ENCODE results near the gene NNT. TPM values are rescaled to one million over a fixed set of nuclear protein-coding genes. Genes with fewer than 3 reads are reported as not detected.
"Not testable (repeated sequence)": the region's sequence is repeated elsewhere in the genome, so short reads cannot be mapped to it uniquely, and the experiment has no call there.

Gene NNT
- total and polyA plus RNA-seq, 4 donors, result 73.0 to 137 (median 88.6) TPM

- not testable (repeated sequence) for H3K4me3 ChIP-seq (ENCODE audit: low read depth, low read length); H3K27me3 ChIP-seq (ENCODE audit: control insufficient read depth, insufficient read depth, low read length); H3K4me1 ChIP-seq (ENCODE audit: control insufficient read depth, insufficient read depth, low read length); H3K9me3 ChIP-seq (ENCODE audit: control insufficient read depth, insufficient read depth, low read length); H3K27ac ChIP-seq (ENCODE audit: low read depth, low read length); DNase-seq (ENCODE audit: low read depth in 4 of 6, low spot score in 6 of 6); H3K36me3 ChIP-seq (ENCODE audit: control insufficient read depth, insufficient read depth, low read length)
- WGBS (ENCODE audit: insufficient coverage), result no CpG with 5 or more reads among the region's 1 CpG
These were observed 103.6 kb downstream of the NNT start for GRCh38 chr5:43706576-43706975.

- WGBS (ENCODE audit: insufficient coverage), result 72% methylated on average over 2 of the region's 6 CpGs
- H3K9me3 ChIP-seq (ENCODE audit: control insufficient read depth, insufficient read depth, low read length), result no peaks in the 10 kb centered on the region
- H3K36me3 ChIP-seq (ENCODE audit: control insufficient read depth, insufficient read depth, low read length), result no peaks in the 10 kb centered on the region
- no peak overlapping the region for H3K27ac ChIP-seq (ENCODE audit: low read depth, low read length)
- H3K27me3 ChIP-seq (ENCODE audit: control insufficient read depth, insufficient read depth, low read length), result no peaks in the 10 kb centered on the region
- DNase-seq (ENCODE audit: low read depth in 4 of 6, low spot score in 6 of 6), result no peak
- no peak overlapping the region for H3K4me3 ChIP-seq (ENCODE audit: low read depth, low read length)
- no peaks in the 10 kb centered on the region for H3K4me1 ChIP-seq (ENCODE audit: control insufficient read depth, insufficient read depth, low read length)
These were observed 108.5 kb downstream of the NNT start for GRCh38 chr5:43711496-43711895.

GRCh38 chr5:43712081-43712480 is 109.1 kb downstream of the NNT start:
- no peaks in the 10 kb centered on the region for H3K9me3 ChIP-seq (ENCODE audit: control insufficient read depth, insufficient read depth, low read length)
- no peak overlapping the region for H3K4me3 ChIP-seq (ENCODE audit: low read depth, low read length)
- no peaks in the 10 kb centered on the region for H3K4me1 ChIP-seq (ENCODE audit: control insufficient read depth, insufficient read depth, low read length)
- H3K36me3 ChIP-seq (ENCODE audit: control insufficient read depth, insufficient read depth, low read length), result no peaks in the 10 kb centered on the region
- no peaks in the 10 kb centered on the region for H3K27me3 ChIP-seq (ENCODE audit: control insufficient read depth, insufficient read depth, low read length)
- no peak for DNase-seq (ENCODE audit: low read depth in 4 of 6, low spot score in 6 of 6)
- no peak overlapping the region for H3K27ac ChIP-seq (ENCODE audit: low read depth, low read length)
- WGBS (ENCODE audit: insufficient coverage), result no CpG with 5 or more reads among the region's 3 CpGs

GRCh38 chr5:43719783-43720182 is 116.8 kb downstream of the NNT start:
- H3K4me3 ChIP-seq (ENCODE audit: low read depth, low read length); DNase-seq (ENCODE audit: low read depth in 4 of 6, low spot score in 6 of 6); H3K9me3 ChIP-seq (ENCODE audit: control insufficient read depth, insufficient read depth, low read length); H3K27me3 ChIP-seq (ENCODE audit: control insufficient read depth, insufficient read depth, low read length); H3K36me3 ChIP-seq (ENCODE audit: control insufficient read depth, insufficient read depth, low read length); H3K27ac ChIP-seq (ENCODE audit: low read depth, low read length); H3K4me1 ChIP-seq (ENCODE audit: control insufficient read depth, insufficient read depth, low read length): not testable (repeated sequence)
- no CpG with 5 or more reads among the region's 3 CpGs for WGBS (ENCODE audit: insufficient coverage)

GRCh38 chr5:43728581-43728980 is 125.6 kb downstream of the NNT start:
- no peaks in the 10 kb centered on the region for H3K27me3 ChIP-seq (ENCODE audit: control insufficient read depth, insufficient read depth, low read length)

GRCh38 chr5:43729846-43730478 is 127.0 kb downstream of the NNT start:
- DNase-seq (ENCODE audit: low read depth in 4 of 6, low spot score in 6 of 6), result peak in 5 of 6 donors; percentile 7 to 73 (median 15)
- WGBS (ENCODE audit: insufficient coverage), result no CpG with 5 or more reads among the region's 2 CpGs
- H3K9me3 ChIP-seq (ENCODE audit: control insufficient read depth, insufficient read depth, low read length), result no peaks in the 10 kb centered on the region
- H3K36me3 ChIP-seq (ENCODE audit: control insufficient read depth, insufficient read depth, low read length), result no peaks in the 10 kb centered on the region
- H3K27me3 ChIP-seq (ENCODE audit: control insufficient read depth, insufficient read depth, low read length), result no peaks in the 10 kb centered on the region
- no peak overlapping the region for H3K27ac ChIP-seq (ENCODE audit: low read depth, low read length)
- no peaks in the 10 kb centered on the region for H3K4me1 ChIP-seq (ENCODE audit: control insufficient read depth, insufficient read depth, low read length)
- no peak overlapping the region for H3K4me3 ChIP-seq (ENCODE audit: low read depth, low read length)

More at GRCh38 chr5:43728581-43728980, 125.6 kb downstream of the NNT start:
- Histone ChIP-seq H3K4me1 (ENCODE audit: control insufficient read depth, insufficient read depth, low read length) (no peaks in the 10 kb centered on the region), H3K9me3 (ENCODE audit: control insufficient read depth, insufficient read depth, low read length) (no peaks in the 10 kb centered on the region), H3K36me3 (ENCODE audit: control insufficient read depth, insufficient read depth, low read length) (no peaks in the 10 kb centered on the region), H3K4me3 (ENCODE audit: low read depth, low read length) (no peak overlapping the region), H3K27ac (ENCODE audit: low read depth, low read length) (no peak overlapping the region)
- DNase-seq (ENCODE audit: low read depth in 4 of 6, low spot score in 6 of 6), result no peak
- WGBS (ENCODE audit: insufficient coverage), result no CpG with 5 or more reads among the region's 3 CpGs

GRCh38 chr5:43730832-43731342 is 127.9 kb downstream of the NNT start:
- no peak for DNase-seq (ENCODE audit: low read depth in 4 of 6, low spot score in 6 of 6)

GRCh38 chr5:43731573-43731972 is 128.6 kb downstream of the NNT start:
- H3K9me3 ChIP-seq (ENCODE audit: control insufficient read depth, insufficient read depth, low read length), result no peaks in the 10 kb centered on the region
- WGBS (ENCODE audit: insufficient coverage), result no CpG with 5 or more reads among the region's 1 CpG
- no peak overlapping the region for H3K4me3 ChIP-seq (ENCODE audit: low read depth, low read length)
- H3K27ac ChIP-seq (ENCODE audit: low read depth, low read length), result no peak overlapping the region
- H3K36me3 ChIP-seq (ENCODE audit: control insufficient read depth, insufficient read depth, low read length), result no peaks in the 10 kb centered on the region
- DNase-seq (ENCODE audit: low read depth in 4 of 6, low spot score in 6 of 6), result no peak
- H3K4me1 ChIP-seq (ENCODE audit: control insufficient read depth, insufficient read depth, low read length), result no peaks in the 10 kb centered on the region
- H3K27me3 ChIP-seq (ENCODE audit: control insufficient read depth, insufficient read depth, low read length), result no peaks in the 10 kb centered on the region

More at GRCh38 chr5:43730832-43731342, 127.9 kb downstream of the NNT start:
- H3K27ac ChIP-seq (ENCODE audit: low read depth, low read length), result no peak overlapping the region
- no peaks in the 10 kb centered on the region for H3K36me3 ChIP-seq (ENCODE audit: control insufficient read depth, insufficient read depth, low read length)
- no peaks in the 10 kb centered on the region for H3K4me1 ChIP-seq (ENCODE audit: control insufficient read depth, insufficient read depth, low read length)
- no peaks in the 10 kb centered on the region for H3K9me3 ChIP-seq (ENCODE audit: control insufficient read depth, insufficient read depth, low read length)
- no peaks in the 10 kb centered on the region for H3K27me3 ChIP-seq (ENCODE audit: control insufficient read depth, insufficient read depth, low read length)
- no peak overlapping the region for H3K4me3 ChIP-seq (ENCODE audit: low read depth, low read length)
- WGBS (ENCODE audit: insufficient coverage), result no CpG with 5 or more reads among the region's 2 CpGs

GRCh38 chr5:43745923-43746548 is 143.1 kb downstream of the NNT start:
- WGBS (ENCODE audit: insufficient coverage), result 96% methylated on average over 31 of the region's 32 CpGs

GRCh38 chr5:43750809-43751208 is 147.8 kb downstream of the NNT start:
- Histone ChIP-seq H3K36me3 (ENCODE audit: control insufficient read depth, insufficient read depth, low read length) (no peaks in the 10 kb centered on the region), H3K4me3 (ENCODE audit: low read depth, low read length) (no peak overlapping the region), H3K4me1 (ENCODE audit: control insufficient read depth, insufficient read depth, low read length) (no peaks in the 10 kb centered on the region), H3K27ac (ENCODE audit: low read depth, low read length) (no peak overlapping the region), H3K27me3 (ENCODE audit: control insufficient read depth, insufficient read depth, low read length) (no peaks in the 10 kb centered on the region), H3K9me3 (ENCODE audit: control insufficient read depth, insufficient read depth, low read length) (no peaks in the 10 kb centered on the region)
- no peak for DNase-seq (ENCODE audit: low read depth in 4 of 6, low spot score in 6 of 6)
- WGBS (ENCODE audit: insufficient coverage), result no CpG with 5 or more reads among the region's 2 CpGs

More at GRCh38 chr5:43745923-43746548, 143.1 kb downstream of the NNT start:
- H3K9me3 ChIP-seq (ENCODE audit: control insufficient read depth, insufficient read depth, low read length); H3K36me3 ChIP-seq (ENCODE audit: control insufficient read depth, insufficient read depth, low read length); H3K4me1 ChIP-seq (ENCODE audit: control insufficient read depth, insufficient read depth, low read length); H3K27ac ChIP-seq (ENCODE audit: low read depth, low read length); DNase-seq (ENCODE audit: low read depth in 4 of 6, low spot score in 6 of 6); H3K27me3 ChIP-seq (ENCODE audit: control insufficient read depth, insufficient read depth, low read length); H3K4me3 ChIP-seq (ENCODE audit: low read depth, low read length): not testable (repeated sequence)

Data from spinal cord (tissue), 10 donors.